Progenitor cell of endocrine pancreas (in vitro differentiated cells): ENCODE results near the gene DENND1B. TPM values are rescaled to one million over a fixed set of nuclear protein-coding genes. Genes with fewer than 3 reads are reported as not detected.

Experiments
- DNase-seq: peaks from one replicate; pipeline ENCODE4 v3.0.0; 2021; ENCODE audit warnings: low spot score; ENCODE audit not compliant: unreplicated experiment
- H3K27ac Mint-ChIP-seq: 2 replicates; pipeline ENCODE4 v1.8.0; 2021; ENCODE audit warnings: mild to moderate bottlenecking, moderate library complexity, mixed read lengths
- H3K27me3 Mint-ChIP-seq: 2 replicates; pipeline ENCODE4 v1.8.0; 2021; ENCODE audit warnings: mixed read lengths
- H3K36me3 Mint-ChIP-seq: 2 replicates; pipeline ENCODE4 v1.8.0; 2022; ENCODE audit warnings: mixed read lengths; ENCODE audit not compliant: insufficient read depth
- H3K4me1 Mint-ChIP-seq: 2 replicates; pipeline ENCODE4 v1.8.0; 2021; ENCODE audit warnings: low read depth, mixed read lengths
- H3K4me3 Mint-ChIP-seq: 2 replicates; pipeline ENCODE4 v1.8.0; 2021; ENCODE audit warnings: low read depth, mild to moderate bottlenecking, moderate library complexity, mixed read lengths
- H3K9me3 Mint-ChIP-seq: 2 replicates; pipeline ENCODE4 v1.8.0; 2021; ENCODE audit warnings: low read depth, mixed read lengths
- CTCF ChIP-seq: fragments of 200-600 bp; sonication (generic); IDR thresholded peaks from one replicate; pipeline ENCODE4 v1.5.0; 2021; ENCODE audit warnings: antibody characterized with exemption, mild to moderate bottlenecking; ENCODE audit not compliant: unreplicated experiment
- total RNA-seq: library from RNA; stranded (reverse); gene quantifications from 2 replicates; pipeline ENCODE4 v1.2.1, GENCODE V29; 2021

DENND1B gene
- total RNA-seq, 1 donor from 2014 or later = 15.7 TPM

GRCh38 chr1:197797010-197797409 lies 21.7 kb upstream of the DENND1B start:
- no peak for TF ChIP-seq CTCF
- Mint-ChIP-seq H3K36me3 (peaks cover 6% of the 10 kb centered on the region), H3K27ac (no peak overlapping the region), H3K9me3 (peaks cover 27% of the 10 kb centered on the region), H3K4me3 (no peak overlapping the region), H3K27me3 (no peaks in the 10 kb centered on the region), H3K4me1 (peaks cover 2% of the 10 kb centered on the region)
- DNase-seq = no peak

- no peak for TF ChIP-seq CTCF
- Mint-ChIP-seq H3K9me3 (no peaks in the 10 kb centered on the region), H3K27ac (no peak overlapping the region), H3K36me3 (no peaks in the 10 kb centered on the region), H3K4me1 (no peaks in the 10 kb centered on the region), H3K4me3 (no peak overlapping the region), H3K27me3 (no peaks in the 10 kb centered on the region)
- DNase-seq = no peak
Observed at GRCh38 chr1:197788741-197789739, 13.8 kb upstream of the DENND1B start.

GRCh38 chr1:197787623-197788536 lies 12.6 kb upstream of the DENND1B start:
- Mint-ChIP-seq H3K9me3 (no peaks in the 10 kb centered on the region), H3K4me3 (no peak overlapping the region), H3K27me3 (no peaks in the 10 kb centered on the region), H3K27ac (no peak overlapping the region), H3K36me3 (no peaks in the 10 kb centered on the region), H3K4me1 (no peaks in the 10 kb centered on the region)
- no peak for TF ChIP-seq CTCF
- no peak for DNase-seq

GRCh38 chr1:197787056-197787455 lies 11.8 kb upstream of the DENND1B start:
- no peak for DNase-seq
- no peak overlapping the region for H3K4me3 Mint-ChIP-seq
- no peaks in the 10 kb centered on the region for H3K4me1 Mint-ChIP-seq
- H3K27ac Mint-ChIP-seq = no peak overlapping the region
- H3K9me3 Mint-ChIP-seq = no peaks in the 10 kb centered on the region
- no peaks in the 10 kb centered on the region for H3K27me3 Mint-ChIP-seq
- no peak for TF ChIP-seq CTCF
- H3K36me3 Mint-ChIP-seq = no peaks in the 10 kb centered on the region

GRCh38 chr1:197786280-197786679 lies 11.0 kb upstream of the DENND1B start:
- Mint-ChIP-seq H3K27me3 (no peaks in the 10 kb centered on the region), H3K27ac (no peak overlapping the region), H3K36me3 (no peaks in the 10 kb centered on the region)

More at GRCh38 chr1:197786280-197786679, 11.0 kb upstream of the DENND1B start:
- H3K9me3 Mint-ChIP-seq = no peaks in the 10 kb centered on the region
- no peak for TF ChIP-seq CTCF
- no peak for DNase-seq
- no peak overlapping the region for H3K4me3 Mint-ChIP-seq
- H3K4me1 Mint-ChIP-seq = peaks cover 4% of the 10 kb centered on the region
